Measurements from ENCODE around the gene NFASC. TPM values are rescaled to one million over a fixed set of nuclear protein-coding genes. Genes with fewer than 3 reads are reported as not detected.

NFASC gene
- total RNA-seq, 1 experiment from 2014 or later, result 1.6 TPM

- no peak overlapping the region for H3K27ac ChIP-seq (ENCODE audit: low read length)
- BruUV-seq (replicated peaks), result no TSS peak
- H3K79me2 ChIP-seq (ENCODE audit: low read length), result no peaks in the 10 kb centered on the region
- ChIA-PET POLR2A (ENCODE audit: unreplicated experiment) (no interaction called here), CTCF (no interaction called here)
- H3K9me3 ChIP-seq (ENCODE audit: low read length), result no peaks in the 10 kb centered on the region
- TF ChIP-seq EZH2phosphoT487 (IDR thresholded peaks at IDR 0.05; ENCODE audit: borderline replicate concordance, low read length) (no peak), EZH2 (IDR thresholded peaks at IDR 0.05; ENCODE audit: low read length, unreplicated experiment) (no peak), CTCF (conservative IDR thresholded peaks at IDR 0.05; ENCODE audit: low read depth, low read length) (no peak)
- no peak overlapping the region for H3K4me2 ChIP-seq (ENCODE audit: low read length)
- peaks cover 87% of the 10 kb centered on the region for H3K27me3 ChIP-seq (ENCODE audit: low read length)
- no peaks in the 10 kb centered on the region for H3F3A ChIP-seq (ENCODE audit: low read length, unreplicated experiment)
- no peaks in the 10 kb centered on the region for H4K20me1 ChIP-seq (ENCODE audit: low read length)
- H3K4me1 ChIP-seq (ENCODE audit: insufficient read depth, low read length), result no peaks in the 10 kb centered on the region
- ATAC-seq, result no peak
- no peak overlapping the region for H2AFZ ChIP-seq (ENCODE audit: low read length)
- no peak overlapping the region for H3K9ac ChIP-seq (ENCODE audit: low read length)
- no peaks in the 10 kb centered on the region for H3K36me3 ChIP-seq (ENCODE audit: low read depth, low read length)
- DNase-seq, result no peak
- intact Hi-C loops (cut with micrococcal nuclease), result no loop called here
- H3K9me2 ChIP-seq (replicated peaks; ENCODE audit: low read length), result no peaks in the 10 kb centered on the region
- no peak overlapping the region for H3K4me3 ChIP-seq (ENCODE audit: low read length)
These were observed 2.3 kb upstream of the NFASC start for GRCh38 chr1:204868340-204868700.

DNA sequence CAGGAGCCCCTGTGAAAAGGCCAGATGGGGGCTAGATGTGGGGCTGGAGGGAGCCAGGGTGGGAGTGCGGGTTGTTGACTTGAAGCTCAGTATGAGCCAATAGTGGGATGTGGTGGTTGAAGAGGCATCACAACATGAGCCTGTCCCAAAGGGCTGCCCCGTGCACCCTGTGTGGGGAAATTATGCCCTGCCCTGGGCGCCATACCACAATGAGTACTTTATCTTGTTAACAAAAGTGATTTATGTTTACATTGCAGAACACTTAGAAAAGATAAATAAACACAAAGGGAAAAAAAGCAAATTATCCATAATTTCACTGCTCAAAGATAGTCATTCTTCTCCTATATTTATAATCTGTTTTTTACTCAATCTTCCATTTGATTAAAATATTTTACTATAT lies 1.6 kb upstream of the NFASC start:
- H3K4me3 ChIP-seq (ENCODE audit: low read length), result no peak overlapping the region
- no peaks in the 10 kb centered on the region for H3K4me1 ChIP-seq (ENCODE audit: insufficient read depth, low read length)
- H3K79me2 ChIP-seq (ENCODE audit: low read length), result no peaks in the 10 kb centered on the region
- ATAC-seq, result no peak
- no peaks in the 10 kb centered on the region for H3K9me2 ChIP-seq (replicated peaks; ENCODE audit: low read length)
- H4K20me1 ChIP-seq (ENCODE audit: low read length), result no peaks in the 10 kb centered on the region
- no peak for DNase-seq
- H3K4me2 ChIP-seq (ENCODE audit: low read length), result no peak overlapping the region
- no peaks in the 10 kb centered on the region for H3K36me3 ChIP-seq (ENCODE audit: low read depth, low read length)
- H3F3A ChIP-seq (ENCODE audit: low read length, unreplicated experiment), result no peaks in the 10 kb centered on the region
- no peak overlapping the region for H3K9ac ChIP-seq (ENCODE audit: low read length)
- H3K27ac ChIP-seq (ENCODE audit: low read length), result no peak overlapping the region
- no peak overlapping the region for H2AFZ ChIP-seq (ENCODE audit: low read length)
- no TSS peak for BruUV-seq (replicated peaks)
- peaks cover 87% of the 10 kb centered on the region for H3K27me3 ChIP-seq (ENCODE audit: low read length)
- ChIA-PET CTCF (no interaction called here), POLR2A (ENCODE audit: unreplicated experiment) (no interaction called here)
- TF ChIP-seq EZH2phosphoT487 (IDR thresholded peaks at IDR 0.05; ENCODE audit: borderline replicate concordance, low read length) (no peak), EZH2 (IDR thresholded peaks at IDR 0.05; ENCODE audit: low read length, unreplicated experiment) (no peak), CTCF (conservative IDR thresholded peaks at IDR 0.05; ENCODE audit: low read depth, low read length) (no peak)
- intact Hi-C loops (cut with micrococcal nuclease), result no loop called here
- no peaks in the 10 kb centered on the region for H3K9me3 ChIP-seq (ENCODE audit: low read length)

DNA sequence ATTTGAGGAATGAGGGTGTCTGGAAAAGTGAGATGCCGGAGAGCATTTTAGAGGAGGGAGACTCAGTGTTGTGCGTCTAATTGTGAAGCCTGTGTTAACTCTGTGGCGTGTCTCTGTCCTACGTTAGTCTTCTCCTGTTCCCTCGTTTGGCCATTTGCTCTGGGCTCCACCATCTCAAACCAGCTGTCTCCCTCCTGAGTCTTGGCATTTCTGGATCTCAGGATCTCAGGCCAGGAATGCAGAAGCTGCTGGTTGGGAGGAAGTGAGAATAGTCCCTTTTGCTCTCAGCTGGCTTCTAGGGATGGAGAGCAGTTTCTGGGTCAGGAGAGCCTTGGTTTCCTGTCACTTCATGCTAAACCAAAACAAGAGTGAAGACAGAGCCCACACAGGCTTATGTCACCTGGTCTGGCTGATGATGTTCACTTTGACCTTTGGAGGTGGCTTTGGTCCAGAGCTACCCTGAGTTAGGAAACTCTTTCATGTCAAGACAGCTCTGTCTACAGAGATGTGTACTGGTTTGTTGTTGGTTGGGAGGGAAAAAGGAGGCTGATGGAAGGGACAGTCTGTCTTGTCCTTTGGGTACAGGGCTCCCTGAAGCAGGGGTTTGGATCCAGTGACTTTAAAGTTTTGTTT lies 859 bp downstream of the NFASC start:
- H3K4me3 ChIP-seq (ENCODE audit: low read length), result no peak overlapping the region

More for the DNA sequence above, 859 bp downstream of the NFASC start:
- DNase-seq, result no peak
- no peak overlapping the region for H2AFZ ChIP-seq (ENCODE audit: low read length)
- no peak overlapping the region for H3K9ac ChIP-seq (ENCODE audit: low read length)
- POLR2A ChIA-PET (ENCODE audit: unreplicated experiment), result no interaction called here
- BruUV-seq (replicated peaks), result no TSS peak
- intact Hi-C loops (cut with micrococcal nuclease), result no loop called here
- H3K27me3 ChIP-seq (ENCODE audit: low read length), result peaks cover 89% of the 10 kb centered on the region
- H3K4me1 ChIP-seq (ENCODE audit: insufficient read depth, low read length), result no peaks in the 10 kb centered on the region
- no peaks in the 10 kb centered on the region for H3K9me2 ChIP-seq (replicated peaks; ENCODE audit: low read length)
- no peaks in the 10 kb centered on the region for H3K36me3 ChIP-seq (ENCODE audit: low read depth, low read length)
- H3K9me3 ChIP-seq (ENCODE audit: low read length), result no peaks in the 10 kb centered on the region
- H4K20me1 ChIP-seq (ENCODE audit: low read length), result no peaks in the 10 kb centered on the region
- no peaks in the 10 kb centered on the region for H3F3A ChIP-seq (ENCODE audit: low read length, unreplicated experiment)
- no peak overlapping the region for H3K27ac ChIP-seq (ENCODE audit: low read length)
- CTCF ChIA-PET, result no interaction called here
- H3K4me2 ChIP-seq (ENCODE audit: low read length), result no peak overlapping the region
- no peak for TF ChIP-seq EZH2 (IDR thresholded peaks at IDR 0.05; ENCODE audit: low read length, unreplicated experiment)
- no peak for TF ChIP-seq EZH2phosphoT487 (IDR thresholded peaks at IDR 0.05; ENCODE audit: borderline replicate concordance, low read length)
- TF ChIP-seq CTCF (conservative IDR thresholded peaks at IDR 0.05; ENCODE audit: low read depth, low read length), result no peak
- H3K79me2 ChIP-seq (ENCODE audit: low read length), result no peaks in the 10 kb centered on the region
- ATAC-seq, result no peak
